NCI-H510A treated with DMSO at 0.1 percent for 48 hours (cell line): Measurements from ENCODE around the gene SULT6B1.

ENCODE experiments used
- DNase-seq: peaks from one replicate; lab custom pipeline; 2025; lab: John Stamatoyannopoulos, UW

SULT6B1 gene

DNA sequence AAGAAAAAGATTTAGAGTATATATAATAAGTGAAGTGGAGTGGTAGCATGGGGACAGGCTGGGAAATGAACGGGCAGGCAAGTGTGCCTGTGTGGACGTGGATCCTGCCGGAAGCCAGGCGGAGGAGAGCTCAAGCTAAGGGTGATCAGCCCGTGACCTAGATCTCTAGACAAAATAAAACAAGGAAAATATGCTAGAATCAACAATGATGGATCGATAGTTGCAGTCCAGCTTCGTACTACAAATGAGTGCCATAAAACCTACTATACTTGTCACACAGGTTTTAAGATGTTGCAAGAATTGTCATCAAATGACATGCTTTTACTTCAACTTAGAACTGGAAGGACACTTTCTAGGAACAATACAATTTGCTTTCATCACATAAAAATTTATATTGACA, 40.1 kb downstream of the SULT6B1 start:
- DNase-seq, result no peak

GRCh38 chr2:37146062-37146461, 42.4 kb downstream of the SULT6B1 start:
- no peak for DNase-seq

DNA sequence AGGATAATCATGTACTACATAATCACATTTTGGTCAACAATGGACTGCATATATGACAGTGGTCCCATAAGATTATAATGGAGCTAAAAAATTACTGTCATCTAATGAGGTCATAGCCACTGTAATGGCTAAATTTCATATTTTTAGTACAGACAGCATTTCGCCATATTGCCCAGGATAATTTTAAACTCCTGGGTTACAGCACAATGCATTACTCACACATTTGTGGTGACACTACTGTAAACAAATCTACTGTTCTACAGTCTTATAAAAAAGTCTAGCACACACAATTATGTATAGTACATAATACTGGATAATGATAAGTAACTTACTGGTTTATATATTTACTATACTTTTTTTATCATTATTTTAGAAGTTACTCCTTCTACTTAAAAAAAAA, 44.5 kb downstream of the SULT6B1 start:
- DNase-seq, result no peak

DNA sequence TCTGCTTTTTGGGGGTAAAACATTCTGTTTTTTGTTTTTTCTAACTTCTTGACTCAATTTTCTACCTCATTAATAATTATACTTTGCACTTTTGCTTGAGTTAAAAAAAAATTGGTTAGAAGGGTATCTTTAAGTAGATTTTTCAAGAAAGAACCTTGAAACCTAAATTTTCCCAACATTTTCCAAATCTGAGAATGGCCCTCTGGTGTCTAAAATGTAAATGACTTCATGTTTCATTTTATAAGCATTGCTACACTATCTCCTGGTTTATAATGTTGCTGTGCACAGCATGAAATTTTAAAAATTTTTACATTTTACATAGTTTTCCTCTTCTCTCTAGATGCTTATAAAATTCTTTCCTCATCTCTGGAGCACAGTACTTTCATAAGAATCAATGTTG, 45.9 kb downstream of the SULT6B1 start:
- DNase-seq, result no peak

DNA sequence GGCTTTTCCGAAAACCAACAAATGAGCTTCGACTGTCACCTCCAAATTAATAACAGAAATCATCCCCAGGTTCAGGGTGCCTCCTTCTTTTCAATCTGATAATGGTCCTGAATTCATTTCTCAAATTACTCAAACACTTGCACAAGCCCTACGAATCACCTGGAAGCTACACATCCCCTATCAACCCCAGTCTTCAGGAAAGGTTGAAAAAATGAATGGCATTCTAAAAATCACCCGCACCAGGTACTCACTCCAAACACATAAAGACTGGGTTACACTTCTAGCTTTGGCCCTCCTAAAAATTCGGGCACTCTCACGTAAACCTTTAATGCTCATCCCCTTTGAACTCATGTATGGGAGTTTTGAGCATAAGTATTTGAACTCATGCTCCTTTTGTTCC, 55.6 kb downstream of the SULT6B1 start:
- no peak for DNase-seq

GRCh38 chr2:37125416-37125815, 63.1 kb downstream of the SULT6B1 start:
- DNase-seq, result no peak

GRCh38 chr2:37119157-37119556, 69.3 kb downstream of the SULT6B1 start:
- DNase-seq, result no peak
